NCI-H524 (cell line): ENCODE measurements around the gene BRD2.
"Not testable (repeated sequence)": the region's sequence is repeated elsewhere in the genome, so short reads cannot be mapped to it uniquely, and the experiment has no call there.

ENCODE experiments used
- DNase-seq, 2 experiments: peaks; one replicate each; lab custom pipeline; 2025; lab: John Stamatoyannopoulos, UW

Gene BRD2

GRCh38 chr6:32968093-32968866, at the start of gene BRD2:
BRD2 (plus strand) TSS chr6:32968594; CDS start chr6:32972899, 4,305 bp downstream.
- DNase-seq = peak; percentile 94 to 96

DNA sequence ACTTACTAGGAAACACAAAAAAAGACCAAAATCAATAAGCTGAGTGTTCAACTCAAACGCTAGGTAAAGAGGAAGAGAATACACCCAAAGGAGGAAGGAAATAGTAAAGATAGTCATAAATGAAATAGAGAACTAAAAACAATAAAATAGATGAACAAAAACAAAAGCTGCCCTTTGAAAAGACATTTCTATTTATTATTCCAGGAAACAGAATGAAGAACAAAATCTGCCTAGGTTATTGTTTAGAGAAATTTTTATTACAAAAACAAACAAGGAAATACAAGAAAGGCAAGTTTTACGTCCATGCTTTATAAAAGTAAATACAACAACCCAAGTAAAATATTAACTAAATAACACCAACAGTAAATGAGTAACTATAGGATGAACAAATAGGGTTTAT, 47.7 kb upstream of the BRD2 start:
- DNase-seq = no peak

GRCh38 chr6:32922083-32922482, 46.3 kb upstream of the BRD2 start:
- DNase-seq = no peak

DNA sequence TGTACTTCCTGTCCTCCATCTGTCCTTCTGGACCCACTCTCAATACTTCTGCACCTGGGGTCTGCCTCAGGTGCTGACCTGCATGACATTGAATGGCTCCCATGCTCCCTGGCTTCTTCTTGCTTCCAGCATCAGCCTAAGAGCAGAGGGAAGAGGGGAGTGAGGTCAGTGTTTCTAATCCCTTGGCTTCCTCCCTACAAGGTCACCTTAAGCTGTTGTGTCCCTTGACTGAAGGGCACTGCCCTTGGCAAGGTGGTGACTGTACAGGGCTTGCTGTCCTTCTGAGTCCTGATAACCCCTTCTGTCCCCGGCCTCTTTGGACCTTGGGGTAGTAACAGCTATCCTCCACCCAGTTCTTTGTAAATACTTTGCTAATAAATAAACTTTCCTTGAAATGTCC, 37.2 kb upstream of the BRD2 start:
- DNase-seq = no peak

DNA sequence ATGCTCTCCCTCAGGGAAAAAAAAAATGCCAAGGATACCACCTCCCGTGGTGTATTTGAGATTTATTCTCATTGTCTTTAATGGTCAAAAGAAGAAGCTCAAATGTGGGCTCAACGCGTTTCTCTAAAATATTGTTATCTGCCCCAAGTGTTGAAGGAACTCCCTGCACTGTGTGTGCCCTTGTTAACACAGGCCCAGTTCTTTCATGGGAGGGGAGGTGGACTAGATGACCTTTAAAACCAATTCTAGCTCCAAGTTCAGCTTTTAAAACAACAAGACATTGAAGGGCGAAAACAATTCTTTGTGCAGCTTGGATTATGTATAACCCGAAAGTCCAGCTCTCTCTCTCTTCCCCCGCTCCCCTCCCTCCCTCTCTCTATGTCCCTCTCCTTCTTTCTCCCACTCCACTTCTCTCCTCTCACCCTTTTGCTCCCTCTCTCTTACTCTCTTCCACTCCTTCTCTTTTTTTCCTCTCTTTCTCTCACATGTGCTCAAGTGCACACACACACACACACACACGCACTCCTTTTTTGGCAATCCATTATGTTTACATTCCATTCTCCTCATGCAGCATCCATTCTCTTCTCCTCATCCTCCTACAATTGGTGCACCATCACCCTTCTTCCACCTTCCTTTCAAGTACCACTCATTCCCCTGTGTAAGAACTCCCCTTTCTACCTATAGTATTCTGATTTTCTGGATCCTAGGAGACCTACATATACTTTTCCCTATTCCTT, 36.1 kb upstream of the BRD2 start:
- no peak for DNase-seq

- peak; percentile 9 to 63 for DNase-seq
These were observed 34.7 kb upstream of the BRD2 start for GRCh38 chr6:32933661-32934085.

DNA sequence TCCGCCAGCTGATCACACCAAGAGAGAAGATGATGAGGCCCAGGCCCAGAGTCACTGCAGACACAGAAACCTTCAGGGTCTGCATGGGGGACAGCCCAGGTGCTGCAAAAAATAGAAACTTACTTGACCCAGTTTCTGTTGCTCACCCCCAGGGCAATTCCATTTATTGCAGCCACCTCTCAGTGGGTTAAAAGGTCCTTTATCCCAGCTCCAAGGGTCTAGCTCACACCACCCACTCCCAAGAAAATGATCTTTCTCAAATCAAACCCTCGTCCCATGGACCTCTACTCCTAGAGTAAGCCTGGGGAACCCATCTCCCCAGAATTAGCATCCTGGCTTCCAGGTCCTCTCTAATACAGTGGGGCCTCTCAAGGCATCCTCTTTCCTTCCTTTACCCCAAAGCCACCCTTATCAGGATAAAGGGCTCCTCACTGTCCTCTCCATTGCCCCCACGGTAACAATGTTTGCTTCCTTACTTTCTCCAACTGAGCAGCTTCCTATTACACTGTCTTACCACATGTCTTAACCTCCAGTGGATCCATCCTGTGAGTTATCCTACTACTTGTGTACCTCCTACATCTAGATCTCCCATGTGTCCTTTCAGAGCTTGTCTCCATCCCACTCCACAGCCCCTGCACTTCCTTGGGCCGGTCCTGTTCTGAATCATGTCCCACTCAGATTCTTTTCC, 32.7 kb upstream of the BRD2 start:
- no peak for DNase-seq

- no peak for DNase-seq
These were observed 31.9 kb upstream of the BRD2 start for GRCh38 chr6:32936239-32937152.

- no peak for DNase-seq
These were observed 31.2 kb upstream of the BRD2 start for GRCh38 chr6:32937230-32937633.

DNA sequence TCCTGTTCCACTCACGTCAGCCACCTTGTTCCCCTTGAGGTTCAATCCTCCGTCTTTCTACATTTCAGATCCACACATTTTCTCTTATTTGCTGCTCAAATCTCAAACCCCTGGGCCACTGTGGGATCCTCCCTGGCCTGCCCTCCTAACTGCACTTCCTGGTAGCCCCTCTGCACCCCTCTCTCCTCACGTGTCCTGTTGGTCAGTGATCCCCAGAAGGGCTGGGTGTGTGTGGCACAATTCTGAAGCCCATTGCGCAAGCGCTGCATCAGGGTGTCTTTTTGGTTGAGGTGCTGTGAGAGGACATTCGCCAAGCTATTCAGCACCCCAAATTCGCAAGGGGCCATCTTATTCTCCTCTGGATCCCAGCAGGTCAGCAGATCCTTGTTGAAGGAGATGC, 29.9 kb upstream of the BRD2 start:
- DNase-seq = no peak

- peak; percentile 63 to 65 for DNase-seq
These were observed 27.7 kb upstream of the BRD2 start, which contains the start of gene HLA-DMB for GRCh38 chr6:32940656-32941213. HLA-DMB (minus strand) TSS chr6:32941028; CDS start chr6:32940807, 221 bp downstream.

GRCh38 chr6:32941214-32941768, 27.1 kb upstream of the BRD2 start:
- no peak for DNase-seq

GRCh38 chr6:32942555-32943123, 25.8 kb upstream of the BRD2 start:
- not testable (repeated sequence) for DNase-seq

DNA sequence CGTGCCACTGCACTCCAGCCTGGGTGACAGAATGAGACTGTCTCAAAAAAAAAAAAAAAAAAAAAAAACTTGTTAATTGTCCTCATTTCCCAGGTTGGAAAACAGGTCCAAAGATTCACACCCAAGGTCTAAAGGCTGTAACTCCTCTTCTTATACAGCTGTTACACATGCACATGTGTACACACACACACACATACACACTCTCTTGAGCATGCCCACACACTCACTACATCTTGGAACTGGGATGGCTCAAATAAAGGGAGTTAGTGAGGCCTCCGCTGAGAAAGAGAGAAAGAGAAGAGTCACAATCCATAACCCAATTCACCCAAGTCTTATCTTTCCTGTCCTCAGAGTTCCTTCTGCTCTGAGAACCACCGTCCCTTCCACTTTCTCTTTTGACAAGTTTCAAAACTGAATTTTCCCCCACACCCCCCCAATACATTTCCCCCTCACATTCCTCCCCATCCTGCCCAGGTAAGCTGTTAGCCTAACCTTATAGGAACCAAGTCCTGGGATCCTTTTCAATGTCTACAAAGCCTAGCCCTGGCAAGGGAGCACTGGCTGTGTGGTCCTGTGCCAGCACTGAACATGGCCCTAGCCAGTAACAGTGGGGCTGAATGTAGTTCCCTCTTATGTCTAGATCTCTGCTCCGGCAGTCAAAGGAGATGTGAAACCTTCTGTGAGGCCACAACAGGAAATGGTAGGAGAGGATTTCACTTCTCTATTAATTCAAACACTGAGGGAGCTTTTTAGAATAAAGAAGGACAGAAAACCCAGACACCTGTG, 24.3 kb upstream of the BRD2 start:
- DNase-seq = no peak

- DNase-seq = no peak
These were observed 23.2 kb upstream of the BRD2 start for GRCh38 chr6:32945108-32945760.

- no peak for DNase-seq
These were observed 22.4 kb upstream of the BRD2 start for GRCh38 chr6:32945953-32946352.

DNA sequence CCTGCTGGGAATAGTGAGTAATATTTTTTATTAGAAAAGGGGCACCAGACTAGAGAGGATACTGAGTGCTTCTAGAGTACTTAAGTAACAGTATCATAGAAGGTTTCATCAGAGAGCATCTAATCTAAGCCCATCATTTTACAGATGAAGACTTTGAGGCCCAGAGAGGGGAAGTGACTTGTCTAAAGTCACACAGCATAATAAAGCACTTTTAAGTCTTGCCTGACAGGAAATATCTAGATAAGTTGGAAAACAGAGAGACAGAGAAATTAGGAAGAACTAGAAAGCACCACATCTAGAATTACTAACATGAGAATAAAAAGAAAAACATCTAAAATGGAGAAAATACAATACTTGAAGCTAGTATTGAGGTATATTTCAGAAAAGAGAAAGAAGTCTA, 21.5 kb upstream of the BRD2 start:
- DNase-seq = no peak

- DNase-seq = peak; percentile 29 to 68
These were observed 20.6 kb upstream of the BRD2 start for GRCh38 chr6:32947552-32948465.
